H1 (cell line): Measurements from ENCODE around the gene CISD2. TPM values are rescaled to one million over a fixed set of nuclear protein-coding genes. Genes with fewer than 3 reads are reported as not detected.

Experiments used
- EZH2 ChIP-seq: fragments of 200-600 bp; sonication (generic); IDR thresholded peaks from 2 replicates; pipeline ENCODE4 v1.7.1; 2012; ENCODE audit warnings: low read depth, mild to moderate bottlenecking, moderate library complexity, low read length, inconsistent platforms; ENCODE audit not compliant: severe bottlenecking
- SIN3A ChIP-seq, 2 experiments: IDR thresholded peaks in 1 of 2; conservative IDR thresholded peaks in 1 of 2; 2 replicates each; pipeline ENCODE4 v1.6.1; 2011 to 2012; ENCODE audit warnings: low read length in 2 of 2, improper control_type of control experiment in 1 of 2, low read depth in 1 of 2, mild to moderate bottlenecking in 1 of 2
- polyA plus RNA-seq, 7 experiments: library from polyadenylated mRNA; depleted of rRNA in 3 of 7; stranded (reverse) in 5 of 7; unstranded in 2 of 7; fragments of >200 nt in 5 of 7; fragments of 200-250 nt in 2 of 7; gene quantifications; 1 replicate in 5 of 7; 2 replicates in 1 of 7; 4 replicates in 1 of 7; pipeline versions ENCODE4 v1.2.1 to v1.2.3, GENCODE V29; 2011 to 2013; ENCODE audit warnings: missing spikeins in 2 of 7, mixed read lengths in 2 of 7
- total RNA-seq: library from RNA; stranded (reverse); fragmentation: NEBNext Ultra II Directional; extraction: Animal tissue kit (Norgen Biotek cat#: 25700); gene quantifications from 2 replicates; pipeline ENCODE4 v1.2.1, GENCODE V29; 2021
- TF ChIP-seq, protein P1 (sequence below): IDR thresholded peaks from 2 replicates; pipeline ENCODE4 v1.6.1; 2012; ENCODE audit warnings: low read length, inconsistent platforms

The CISD2 gene
- total and polyA plus RNA-seq, 2 of the 8 experiments (the other 6 are each of a cell fraction or from before 2014, with no cell fraction given), result 23.7 to 48.3 TPM

DNA sequence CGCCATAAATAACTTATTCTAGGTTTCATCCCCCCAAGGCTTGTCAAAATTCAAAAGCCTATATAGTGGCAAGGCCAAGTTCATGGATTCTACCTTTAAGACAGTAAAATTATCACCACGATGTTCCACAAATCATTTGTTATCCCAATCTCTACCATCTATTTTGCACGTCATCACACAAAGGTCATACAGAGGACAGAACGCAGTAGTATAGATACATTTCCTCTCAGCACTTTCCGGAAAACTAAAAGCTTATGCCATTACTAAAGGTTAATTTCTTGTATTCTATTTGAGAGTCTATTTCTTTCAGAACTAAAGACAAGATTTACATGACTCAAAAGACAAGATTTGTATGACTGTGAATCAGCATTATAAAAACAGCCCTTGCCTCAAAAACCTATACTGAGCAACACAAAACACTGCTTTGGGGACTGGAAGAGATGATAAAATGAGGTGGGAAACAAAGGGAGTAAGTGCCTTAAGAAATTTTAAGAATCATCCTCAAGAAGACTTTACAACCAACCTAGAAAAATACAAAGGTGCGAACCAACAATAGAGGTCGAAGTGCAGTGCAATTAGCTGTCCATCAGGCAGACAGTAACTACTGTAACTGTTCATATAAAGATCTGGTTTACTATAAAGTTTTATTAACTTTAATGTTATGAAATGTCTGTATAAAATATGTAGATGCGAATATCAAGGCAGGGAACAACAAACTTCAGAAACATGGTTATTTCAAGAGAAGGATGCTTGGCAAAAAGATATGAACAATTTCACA, 49.0 kb upstream of the CISD2 start (continued):
- TF ChIP-seq EZH2, result no peak
- TF ChIP-seq, protein P1, sequence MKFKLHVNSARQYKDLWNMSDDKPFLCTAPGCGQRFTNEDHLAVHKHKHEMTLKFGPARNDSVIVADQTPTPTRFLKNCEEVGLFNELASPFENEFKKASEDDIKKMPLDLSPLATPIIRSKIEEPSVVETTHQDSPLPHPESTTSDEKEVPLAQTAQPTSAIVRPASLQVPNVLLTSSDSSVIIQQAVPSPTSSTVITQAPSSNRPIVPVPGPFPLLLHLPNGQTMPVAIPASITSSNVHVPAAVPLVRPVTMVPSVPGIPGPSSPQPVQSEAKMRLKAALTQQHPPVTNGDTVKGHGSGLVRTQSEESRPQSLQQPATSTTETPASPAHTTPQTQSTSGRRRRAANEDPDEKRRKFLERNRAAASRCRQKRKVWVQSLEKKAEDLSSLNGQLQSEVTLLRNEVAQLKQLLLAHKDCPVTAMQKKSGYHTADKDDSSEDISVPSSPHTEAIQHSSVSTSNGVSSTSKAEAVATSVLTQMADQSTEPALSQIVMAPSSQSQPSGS, result no peak
- no peak for TF ChIP-seq SIN3A (conservative IDR thresholded peaks at IDR 0.05 in 1 of 2, IDR thresholded peaks at IDR 0.05 in 1 of 2; ENCODE audit: low read depth in 1 of 2, low read length in 2 of 2)
